GM12878 (cell line): ENCODE measurements around the gene APOM. TPM values are rescaled to one million over a fixed set of nuclear protein-coding genes. Genes with fewer than 3 reads are reported as not detected.

Experiments
- ATAC-seq: fragments of 200-7000 bp; cut with Tn5 transposase; 3 replicates; pipeline ENCODE4 v1.9.1; 2020; ENCODE audit warnings: mild to moderate bottlenecking, moderate library complexity
- BruUV-seq: library from RNA; stranded (reverse); fragments of 400-500 nt; replicated peaks from 2 replicates; lab custom pipeline; 2021; lab: Mats Ljungman, UMichigan
- CTCF ChIA-PET: fragments of 300-600 bp; sonication (Branson Sonifier 250); formaldehyde crosslinking; extraction: SDS; loops from one replicate; lab custom pipeline; 2021; ENCODE audit warnings: inconsistent platforms; lab: Yijun Ruan, JAX
- POLR2A ChIA-PET: fragments of 350-600 bp; formaldehyde crosslinking; extraction: SDS; loops from one replicate; lab custom pipeline; 2021; ENCODE audit warnings: inconsistent platforms; lab: Charles Lee
- RAD21 ChIA-PET: fragments of 300-600 bp; sonication (Branson Sonifier 250); formaldehyde crosslinking; loops from one replicate; lab custom pipeline; 2023; ENCODE audit warnings: antibody characterized with exemption; ENCODE audit not compliant: unreplicated experiment; lab: Charles Lee
- SMC1A ChIA-PET: fragments of 300-600 bp; sonication (Branson Sonifier 250); formaldehyde crosslinking; loops from one replicate; lab custom pipeline; 2023; ENCODE audit not compliant: unreplicated experiment, uncharacterized antibody; lab: Charles Lee
- DNase-seq: peaks from one replicate; pipeline ENCODE4 v3.0.0-alpha.2; 2011; ENCODE audit warnings: low read depth, low spot score
- FAIRE-seq: peaks from 3 replicates; lab custom pipeline; 2011; peaks lifted over from hg19 to GRCh38; lab: Jason Lieb, UNC
- H2AFZ ChIP-seq: 2 replicates; pipeline ENCODE4 v1.6.0; 2011; ENCODE audit warnings: low read depth, low read length, control low read depth; ENCODE audit not compliant: control insufficient read depth
- H3K27ac ChIP-seq: 2 replicates; pipeline ENCODE4 v1.5.1; 2011; ENCODE audit warnings: control low read depth; ENCODE audit not compliant: control insufficient read depth, insufficient read depth
- H3K27me3 ChIP-seq, 2 experiments: replicated peaks in 1 of 2; 2 replicates each; pipeline versions ENCODE4 v1.6.0 to v1.6.1; 2011; ENCODE audit warnings: low read length in 1 of 2; ENCODE audit not compliant: control insufficient read depth in 2 of 2, insufficient read depth in 2 of 2
- H3K36me3 ChIP-seq, 2 experiments: 2 replicates each; pipeline ENCODE4 v1.5.1; 2011; ENCODE audit warnings: low read length in 1 of 2; ENCODE audit not compliant: control insufficient read depth in 2 of 2, insufficient read depth in 2 of 2
- H3K4me1 ChIP-seq: 2 replicates; pipeline ENCODE4 v1.6.1; 2011; ENCODE audit warnings: mild to moderate bottlenecking, low read length, moderate library complexity, mixed read lengths; ENCODE audit not compliant: control insufficient read depth, insufficient read depth
- H3K4me2 ChIP-seq: 2 replicates; pipeline ENCODE4 v1.6.0; 2011; ENCODE audit warnings: control low read depth; ENCODE audit not compliant: control insufficient read depth, insufficient read depth
- H3K4me3 ChIP-seq: fragments of 200-600 bp; sonication (generic); 2 replicates; pipeline ENCODE4 v1.5.1; 2016
- H3K79me2 ChIP-seq: 2 replicates; pipeline ENCODE4 v1.6.0; 2011; ENCODE audit warnings: low read length; ENCODE audit not compliant: control insufficient read depth, insufficient read depth
- H3K9ac ChIP-seq: 2 replicates; pipeline ENCODE4 v1.8.0; 2011; ENCODE audit warnings: low read length, control low read depth, mixed read lengths; ENCODE audit not compliant: control insufficient read depth, insufficient read depth
- H3K9me3 ChIP-seq: replicated peaks from 3 replicates; pipeline ENCODE4 v1.5.1; 2011; ENCODE audit warnings: mild to moderate bottlenecking, low read length; ENCODE audit not compliant: control insufficient read depth, insufficient read depth
- H4K20me1 ChIP-seq: 2 replicates; pipeline ENCODE4 v1.6.0; 2011; ENCODE audit not compliant: control insufficient read depth, insufficient read depth
- PKNOX1 ChIP-seq: fragments of 450-650 bp; IDR thresholded peaks from 2 replicates; pipeline ENCODE4 v1.6.1; 2016; ENCODE audit warnings: mild to moderate bottlenecking
- POLR2AphosphoS5 ChIP-seq: IDR thresholded peaks from 2 replicates; pipeline ENCODE4 v1.6.1; 2011; ENCODE audit warnings: mild to moderate bottlenecking, low read length, inconsistent platforms
- WGBS: methylation state at CpG from one replicate; pipeline ENCODE4 v1.1.6; 2016; ENCODE audit warnings: low lambda C conversion rate; ENCODE audit not compliant: insufficient replicate concordance, insufficient coverage; ENCODE audit errors: missing lambda C conversion rate; 5-methylcytosine and 5-hydroxymethylcytosine counted together
- in situ Hi-C: fragments of 300-500 bp; cut with MboI; formaldehyde crosslinking; loops from 9 replicates; pipeline ENCODE4 v1.14.3; 2018; ENCODE audit warnings: mixed read lengths
- intact Hi-C: fragments of 100-400 bp; cut with micrococcal nuclease; formaldehyde crosslinking; loops from one replicate; pipeline ENCODE4 v1.14.2; 2022; ENCODE audit not compliant: unreplicated experiment
- polyA plus RNA-seq, 11 experiments: library from polyadenylated mRNA; depleted of rRNA in 4 of 11; unstranded in 6 of 11; stranded (reverse) in 5 of 11; fragments of >200 nt; fragmentation: Nextera tagmentation in 4 of 11; fragmentation: Illumina TruSeq in 1 of 11; extraction: Ambion mirVana in 4 of 11; extraction: Trizol in 1 of 11; gene quantifications; 1 replicate in 1 of 11; 2 replicates in 10 of 11; pipeline versions ENCODE4 v1.2.1 to v1.2.3, GENCODE V29; 2011 to 2016; ENCODE audit warnings: inconsistent platforms in 2 of 11, missing spikeins in 2 of 11, low read depth in 1 of 11
- total RNA-seq, 4 experiments: library from RNA; depleted of rRNA in 3 of 4; stranded (reverse); fragments of >200 nt in 3 of 4; fragmentation: Illumina TruSeq in 1 of 4; extraction: Trizol in 1 of 4; gene quantifications; 2 replicates each; pipeline versions ENCODE4 v1.2.1 to v1.2.3, GENCODE V29; 2013 to 2021

Gene APOM
- total and polyA plus RNA-seq, 10 of the 15 experiments (the other 5 are each of a cell fraction or from before 2014, with no cell fraction given) = 4.0 to 14.1 (median 7.1) TPM

GRCh38 chr6:31634969-31635575, 20.6 kb upstream of the APOM start:
- no peak for ATAC-seq
- no peak overlapping the region for H3K4me3 ChIP-seq
- no peaks in the 10 kb centered on the region for H4K20me1 ChIP-seq
- H2AFZ ChIP-seq = no peak overlapping the region
- DNase-seq = no peak
- H3K36me3 ChIP-seq = peaks cover 54 to 58% of the 10 kb centered on the region in 2 experiments
- TF ChIP-seq POLR2AphosphoS5 (peak; percentile 60), PKNOX1 (no peak)
- no peaks in the 10 kb centered on the region for H3K9me3 ChIP-seq
- 88% methylated on average over 11 of the region's 11 CpGs for WGBS
- intact Hi-C loops = no loop called here
- no peak overlapping the region for H3K27ac ChIP-seq
- no peaks in the 10 kb centered on the region for H3K4me1 ChIP-seq
- in situ Hi-C loops = no loop called here
- no peak for FAIRE-seq
- CTCF ChIA-PET = interaction anchor here (0.6 kb wide), 1 partner anchor 37 kb away, joined by 3 read pairs; no protein-coding TSS in a partner anchor
- RAD21 ChIA-PET = no interaction called here
- POLR2A ChIA-PET = interaction anchor here (0.8 kb wide), 1 partner anchor 19 kb away, joined by 3 read pairs; no protein-coding TSS in a partner anchor
- H3K27me3 ChIP-seq = no peaks in the 10 kb centered on the region
- H3K9ac ChIP-seq = no peak overlapping the region
- no TSS peak for BruUV-seq
- no peak overlapping the region for H3K4me2 ChIP-seq
- SMC1A ChIA-PET = interaction anchor here (0.9 to 1.2 kb wide), 2 partner anchors 31 to 84 kb away, joined by 3 read pairs; no protein-coding TSS in a partner anchor
- H3K79me2 ChIP-seq = no peaks in the 10 kb centered on the region; the same call in 1 of the 2 replicates
